ENCODE measurements around the gene MACROD2.
"Not testable (repeated sequence)": the region's sequence is repeated elsewhere in the genome, so short reads cannot be mapped to it uniquely, and the experiment has no call there.

Gene MACROD2

DNA sequence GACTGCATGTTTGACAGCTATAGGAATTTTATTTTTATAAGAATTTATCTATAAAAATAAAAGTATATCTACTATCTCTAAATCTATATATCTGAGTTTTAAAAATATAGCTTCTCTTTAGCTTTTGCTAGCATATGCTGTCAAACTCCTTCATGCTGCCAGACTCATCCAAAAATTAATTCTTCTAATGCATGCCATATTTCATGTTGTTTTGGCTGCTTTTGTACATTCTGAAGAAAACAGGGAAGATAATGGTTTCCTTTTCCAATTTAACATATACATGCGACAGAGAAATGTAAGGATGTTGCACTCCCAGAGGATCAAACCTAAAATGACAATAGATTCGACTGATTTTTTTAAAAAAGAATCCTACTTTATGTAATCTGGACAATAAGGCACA is 919.3 kb downstream of the MACROD2 start:
- DNase-seq (ENCODE audit: low spot score) = no peak

DNA sequence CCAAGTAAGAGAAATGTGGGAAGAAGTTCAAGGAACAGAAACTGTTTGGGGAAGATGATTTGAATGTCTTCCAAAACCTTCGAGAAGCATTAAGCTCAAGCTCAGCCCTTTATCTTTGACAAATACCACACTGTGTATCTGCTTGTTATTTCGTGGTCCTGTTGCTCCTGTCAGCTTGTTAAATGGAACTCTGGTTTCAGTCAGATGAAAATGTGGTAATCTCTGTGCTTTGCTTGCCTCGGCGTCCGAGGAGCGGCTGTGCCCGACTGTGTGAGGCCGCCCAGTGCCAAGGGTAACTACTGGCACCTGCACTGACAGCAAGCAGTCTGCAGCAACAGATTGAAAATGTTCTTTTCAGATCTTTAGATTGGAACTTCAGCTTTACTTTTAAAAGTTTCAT is 920.0 kb downstream of the MACROD2 start:
- no peak for DNase-seq (ENCODE audit: low spot score)

DNA sequence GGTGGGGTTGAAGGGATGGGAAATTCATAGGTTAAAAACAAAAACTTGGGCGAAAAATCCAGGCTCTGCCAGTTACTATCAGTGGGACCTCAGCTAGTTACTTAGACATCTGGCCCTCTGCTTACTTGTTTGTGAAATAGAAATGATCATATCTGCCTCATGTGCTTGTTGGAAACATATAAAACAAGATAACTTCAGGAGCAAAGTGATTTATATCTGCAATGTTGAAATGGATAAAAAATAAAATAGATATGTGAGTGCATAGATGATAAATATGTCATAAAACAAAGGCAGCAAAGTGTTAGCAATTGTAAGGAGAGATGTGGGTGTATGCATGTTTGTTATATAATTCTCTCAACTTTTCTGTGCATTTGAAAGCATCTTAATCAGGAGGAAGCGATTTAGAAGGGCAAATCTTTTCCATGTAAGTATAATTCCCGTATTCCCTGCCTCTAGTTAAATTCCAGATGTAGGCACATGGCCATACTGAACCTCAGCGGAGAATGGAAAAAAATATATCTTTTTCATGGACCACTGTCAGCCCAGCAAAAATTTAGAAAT is 921.1 kb downstream of the MACROD2 start:
- DNase-seq (ENCODE audit: low spot score) = no peak

DNA sequence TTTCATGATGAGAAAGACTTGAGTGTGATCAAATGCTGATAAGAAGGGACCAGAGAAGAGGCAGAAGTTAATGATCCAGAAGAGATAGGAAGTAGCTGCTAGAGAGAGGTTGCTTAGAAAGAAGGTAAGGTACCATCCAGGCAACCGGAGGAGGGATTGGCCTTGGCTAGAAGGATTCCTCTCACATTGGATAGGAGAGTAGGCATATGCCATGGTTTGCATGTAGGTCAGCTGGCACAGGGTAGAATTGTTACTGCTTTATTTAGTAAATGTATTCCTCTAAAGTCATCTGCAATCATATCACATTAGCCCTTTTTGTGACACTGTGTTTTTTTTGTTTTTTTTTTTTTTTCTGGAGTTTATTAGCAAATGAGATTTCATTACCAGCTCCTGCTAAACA is 923.0 kb downstream of the MACROD2 start:
- no peak for DNase-seq (ENCODE audit: low spot score)

DNA sequence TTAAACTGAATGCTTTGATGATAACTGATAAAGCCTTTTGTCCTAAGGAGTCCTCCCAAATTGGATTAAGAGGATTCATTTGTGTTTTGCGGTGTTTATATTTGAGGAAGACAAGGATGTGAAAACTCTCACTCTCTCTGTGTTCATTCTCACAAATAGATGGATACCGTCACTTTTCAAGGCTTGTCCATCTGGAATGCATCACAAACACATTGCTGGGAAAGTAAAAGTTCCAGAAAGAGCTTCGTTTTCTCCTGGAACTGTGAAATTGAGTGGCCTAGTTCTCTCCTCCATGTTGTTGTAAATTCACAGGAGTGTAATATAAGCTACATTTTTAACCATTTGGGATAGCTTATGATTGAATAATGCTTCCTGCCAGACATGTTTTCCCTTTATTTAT is 923.7 kb downstream of the MACROD2 start:
- DNase-seq (ENCODE audit: low spot score) = no peak

DNA sequence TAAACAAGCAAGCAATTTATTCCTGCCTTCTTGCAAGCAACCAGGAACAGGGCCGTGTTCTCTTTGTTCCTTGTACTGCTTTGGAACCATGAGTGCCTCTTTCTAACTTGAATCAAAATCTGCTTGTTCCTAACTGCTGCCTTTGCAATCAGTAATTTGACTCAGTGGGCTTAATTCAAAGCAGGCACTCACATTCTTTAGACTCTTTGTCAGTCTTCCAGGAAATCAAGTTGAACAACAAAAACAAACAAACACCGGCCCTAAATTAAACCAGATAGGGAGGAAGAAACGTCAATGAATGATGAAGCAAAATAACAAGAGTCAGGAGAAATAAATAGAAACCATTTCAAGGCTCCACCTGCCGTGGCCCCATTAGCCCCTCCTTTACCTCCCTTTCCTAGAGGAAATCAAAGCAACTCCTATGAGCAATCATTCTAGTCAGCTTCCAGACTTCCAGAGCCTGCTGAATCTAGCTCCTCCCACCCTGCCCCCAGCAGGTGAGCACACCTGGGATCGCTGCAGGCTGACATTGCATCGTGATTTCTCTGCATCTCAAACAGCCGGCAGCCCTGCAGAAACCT is 924.3 kb downstream of the MACROD2 start:
- no peak for DNase-seq (ENCODE audit: low spot score)

DNA sequence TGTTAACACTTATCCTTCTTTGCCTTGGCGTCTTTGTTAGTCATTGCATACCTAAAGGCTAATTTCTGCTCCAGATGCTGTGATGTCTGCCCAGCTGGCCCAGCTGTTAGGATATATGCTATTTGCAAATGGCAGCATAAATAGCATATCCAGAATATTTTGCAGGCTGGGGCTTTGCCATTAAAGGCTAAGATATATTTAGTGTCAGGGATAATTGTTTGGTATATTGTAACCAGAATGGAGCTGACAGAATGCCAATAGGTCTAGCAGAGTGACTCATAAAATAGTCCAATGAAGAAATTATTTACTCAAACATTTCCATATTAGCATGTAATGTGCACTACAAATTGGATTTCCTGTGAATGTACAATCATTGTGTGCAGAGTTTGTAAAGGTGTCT is 926.2 kb downstream of the MACROD2 start:
- DNase-seq (ENCODE audit: low spot score) = no peak

DNA sequence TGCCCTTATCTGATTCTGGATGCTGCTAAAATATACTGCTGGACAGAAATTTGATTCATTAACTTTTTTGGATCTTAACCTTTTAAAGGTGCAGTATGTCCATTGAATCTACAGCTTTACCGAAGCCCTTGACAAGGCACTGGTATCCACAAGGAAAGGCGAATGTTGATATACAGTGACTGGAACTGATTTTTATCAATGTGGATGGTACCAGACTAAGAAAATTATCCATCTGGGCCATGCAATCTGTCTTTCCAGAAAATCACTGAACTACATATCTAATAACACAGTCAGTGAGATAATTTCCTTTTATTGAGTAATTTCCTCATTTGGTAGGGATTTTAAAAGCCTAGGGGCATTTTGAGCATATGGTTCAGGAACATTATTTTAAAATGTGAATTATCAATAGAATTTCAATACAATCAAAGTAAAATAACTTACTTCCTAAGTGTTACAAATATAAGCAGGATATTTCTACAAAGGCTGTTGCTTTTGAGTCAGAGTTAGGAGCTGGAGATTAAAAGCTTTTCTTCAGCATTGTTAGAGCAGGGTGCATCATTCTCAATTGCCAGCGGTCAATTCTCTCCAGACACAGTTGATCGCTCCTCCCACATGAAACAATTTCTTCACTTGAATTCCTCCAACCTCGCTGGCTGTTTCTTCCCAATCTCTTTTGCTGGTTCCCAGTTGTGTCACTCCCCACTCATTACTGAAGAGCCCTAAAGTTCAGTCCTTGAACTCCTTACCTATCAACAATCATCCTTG is 927.4 kb downstream of the MACROD2 start:
- no peak for DNase-seq (ENCODE audit: low spot score)

DNA sequence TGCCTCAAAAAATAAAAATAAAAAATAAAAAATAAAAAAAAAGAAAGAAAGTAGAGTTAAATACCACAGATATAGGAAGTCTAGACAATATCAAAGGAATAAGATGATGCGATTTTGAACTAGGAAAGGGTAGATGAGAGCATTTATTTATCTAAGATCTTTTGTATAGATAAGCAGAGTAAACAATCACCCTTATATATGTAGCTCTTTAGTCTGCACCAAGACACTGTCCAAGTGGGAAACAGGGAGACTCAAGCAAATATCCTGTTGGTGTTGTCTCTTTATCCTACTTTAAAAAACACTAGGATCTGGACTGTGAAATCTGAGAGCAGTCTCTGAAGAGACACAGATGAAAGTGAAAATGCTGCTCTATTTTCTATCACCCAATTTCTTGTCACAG is 929.1 kb downstream of the MACROD2 start:
- no peak for DNase-seq (ENCODE audit: low spot score)

DNA sequence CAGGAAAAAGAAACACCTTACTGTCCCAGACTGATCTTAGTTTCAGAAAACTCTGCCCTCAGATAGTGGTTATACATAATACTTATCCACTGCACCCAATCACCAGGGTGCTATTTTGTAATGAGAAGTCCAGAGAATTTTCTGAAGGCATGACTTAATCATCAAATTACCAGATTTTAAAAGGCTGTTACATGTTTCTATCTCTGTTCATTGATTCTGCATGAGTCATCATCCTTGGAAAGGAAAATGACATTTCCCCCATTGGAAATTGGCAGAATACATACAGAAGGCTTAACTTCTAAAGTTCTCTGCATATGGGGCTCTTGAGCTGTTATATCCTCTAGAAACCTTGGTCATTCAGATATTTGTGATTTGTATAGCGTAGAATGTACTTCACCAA is 930.0 kb downstream of the MACROD2 start:
- no peak for DNase-seq (ENCODE audit: low spot score)

DNA sequence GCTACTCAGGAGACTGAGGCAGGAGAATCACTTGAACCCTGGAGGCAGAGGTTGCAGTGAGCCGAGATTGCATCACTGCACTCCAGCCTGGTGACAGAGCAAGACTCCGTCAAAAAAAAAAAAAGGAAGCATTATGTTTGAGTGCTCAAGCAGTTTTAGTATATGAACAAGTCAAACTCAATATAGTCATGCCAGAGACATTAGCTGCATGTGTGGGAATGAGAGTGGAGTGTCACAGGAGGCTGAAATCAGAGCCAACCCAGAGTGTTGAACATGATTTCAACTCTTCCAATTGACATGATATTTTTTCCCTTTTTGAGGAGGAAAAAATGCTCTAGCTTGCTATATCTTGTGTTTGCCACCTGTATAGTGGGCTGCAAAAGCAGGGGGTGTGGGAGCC is 931.1 kb downstream of the MACROD2 start:
- DNase-seq (ENCODE audit: low spot score) = not testable (repeated sequence)

DNA sequence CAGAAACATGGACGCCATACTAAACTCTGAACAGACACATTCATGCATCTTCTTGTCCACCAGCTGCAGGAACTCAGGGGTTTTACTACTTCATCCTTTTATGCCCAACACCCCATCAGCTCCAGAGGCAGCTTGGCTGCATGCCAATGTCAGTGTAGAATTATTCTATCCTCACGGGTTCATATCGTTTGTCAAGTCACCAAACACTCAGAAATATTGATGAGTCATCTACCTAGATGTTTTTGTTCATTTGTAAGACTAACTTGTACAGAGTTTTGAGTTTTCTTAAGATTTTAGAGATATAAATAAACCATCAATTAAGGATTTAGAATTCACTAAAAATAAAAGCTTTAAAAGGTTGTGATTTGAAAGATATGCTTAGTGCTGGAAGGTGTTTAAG is 932.8 kb downstream of the MACROD2 start:
- DNase-seq (ENCODE audit: low spot score) = no peak

DNA sequence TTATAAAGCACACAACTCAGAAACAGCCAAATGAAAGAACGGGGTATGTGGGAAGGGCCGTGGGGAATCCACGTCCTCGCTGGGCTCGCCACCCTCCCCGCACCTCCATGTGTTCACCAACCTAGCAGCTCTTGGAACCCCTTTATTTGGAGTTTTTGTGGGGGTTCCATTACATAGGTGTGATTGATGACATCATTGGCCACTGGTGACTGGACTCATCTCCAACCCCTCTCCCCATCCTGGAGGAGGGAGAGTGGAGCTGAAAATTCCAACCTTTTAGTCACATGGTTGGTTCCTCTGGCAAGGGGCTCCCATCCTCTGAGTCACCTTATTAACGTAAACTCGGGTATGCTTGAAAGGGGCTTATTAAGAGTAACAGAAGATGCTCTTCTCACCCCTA is 934.1 kb downstream of the MACROD2 start:
- no peak for DNase-seq (ENCODE audit: low spot score)

DNA sequence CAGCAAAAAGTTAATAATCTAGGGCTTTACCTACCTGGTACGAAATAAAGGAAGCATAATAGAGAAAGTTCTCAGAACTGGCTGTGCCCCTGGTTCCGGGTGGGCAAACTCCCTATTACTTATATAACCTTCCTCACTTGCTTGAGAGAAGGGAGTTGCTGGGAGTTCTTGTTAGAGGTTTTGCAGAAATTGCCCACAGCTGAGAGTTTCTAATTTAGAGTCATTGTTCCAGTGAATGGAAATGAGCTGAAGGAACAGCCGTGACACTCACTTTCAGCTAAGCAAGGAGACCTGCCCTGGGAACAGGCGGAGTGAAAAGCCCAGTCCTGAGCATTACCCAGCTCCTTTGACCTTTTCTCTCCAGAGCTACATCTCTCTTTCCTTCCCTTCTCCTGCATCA is 936.7 kb downstream of the MACROD2 start:
- no peak for DNase-seq (ENCODE audit: low spot score)

DNA sequence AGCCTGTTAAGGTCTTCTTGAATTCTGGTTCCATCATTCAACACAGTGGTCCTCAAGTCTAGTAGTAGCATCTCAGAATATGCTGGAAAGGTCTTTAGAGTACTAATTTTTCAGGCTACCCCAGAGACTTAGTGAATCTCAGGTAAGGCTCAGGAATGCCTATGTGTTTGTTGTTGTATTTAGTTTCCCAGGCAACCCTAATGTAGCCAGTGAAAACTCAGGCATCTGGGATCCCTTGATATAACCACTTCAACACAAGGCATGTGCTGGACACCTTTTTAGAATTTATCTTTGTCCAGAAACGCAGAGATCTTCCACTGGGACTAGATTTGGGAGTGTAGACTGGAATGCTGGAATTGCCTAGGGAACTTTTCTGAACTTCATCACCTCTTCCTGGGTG is 940.0 kb downstream of the MACROD2 start:
- no peak for DNase-seq (ENCODE audit: low spot score)

DNA sequence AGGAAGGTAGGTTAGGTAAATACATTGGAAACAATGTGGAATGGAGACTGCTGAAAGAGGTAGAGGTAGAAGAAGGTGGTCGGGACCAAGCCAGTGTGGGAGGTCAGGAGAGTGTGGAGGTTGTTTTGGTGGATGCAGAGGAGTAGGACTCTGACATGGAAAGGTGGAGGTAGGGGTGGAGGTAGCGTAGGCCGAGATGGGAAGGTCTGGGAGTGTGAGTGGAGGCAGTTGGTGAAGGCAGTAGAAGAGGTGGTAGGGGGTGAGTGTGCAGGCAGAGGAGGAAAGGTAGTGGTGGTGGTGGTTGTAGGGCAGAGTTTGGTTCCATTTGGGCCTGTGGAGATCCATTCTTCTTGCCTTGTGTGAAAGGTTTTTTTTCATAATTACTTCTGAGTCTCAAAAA is 941.7 kb downstream of the MACROD2 start:
- DNase-seq (ENCODE audit: low spot score) = no peak

DNA sequence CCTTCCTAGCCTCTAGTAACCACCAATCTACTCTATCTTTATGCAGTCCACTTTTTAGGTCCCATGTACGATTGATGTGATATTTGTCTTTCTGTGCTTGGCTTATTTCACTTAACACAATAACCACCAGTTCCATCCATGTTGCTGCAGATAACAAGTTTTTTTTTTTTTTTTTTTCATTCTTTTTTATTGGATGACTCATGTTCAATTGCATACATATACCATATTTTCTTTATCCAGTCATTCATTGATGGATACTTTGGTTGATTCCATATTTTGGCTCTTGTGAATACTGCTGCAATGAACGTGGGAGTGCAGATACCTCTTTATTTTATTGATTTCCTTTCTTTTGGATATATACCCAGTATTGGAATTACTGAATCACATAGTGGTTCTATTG is 942.5 kb downstream of the MACROD2 start:
- DNase-seq (ENCODE audit: low spot score) = no peak

DNA sequence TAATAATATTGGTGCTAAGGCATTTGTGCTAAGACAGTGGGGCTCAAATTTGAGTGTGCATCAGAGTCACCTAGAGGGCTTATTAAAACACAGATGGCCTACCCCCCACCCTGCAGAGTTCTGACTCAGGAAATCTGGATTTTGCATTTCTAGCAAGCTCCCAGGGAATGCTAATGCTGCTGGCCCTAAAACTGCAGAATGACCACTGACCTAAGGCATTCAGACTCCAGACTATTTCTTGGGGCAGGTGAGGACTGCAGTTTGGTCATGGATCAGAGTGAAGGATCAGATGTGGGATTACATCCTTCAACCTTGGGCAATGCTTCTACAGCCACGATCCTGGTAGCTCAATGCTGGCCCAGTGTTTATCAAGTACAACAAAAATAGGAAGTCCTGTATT is 952.2 kb downstream of the MACROD2 start:
- DNase-seq (ENCODE audit: low spot score) = no peak

DNA sequence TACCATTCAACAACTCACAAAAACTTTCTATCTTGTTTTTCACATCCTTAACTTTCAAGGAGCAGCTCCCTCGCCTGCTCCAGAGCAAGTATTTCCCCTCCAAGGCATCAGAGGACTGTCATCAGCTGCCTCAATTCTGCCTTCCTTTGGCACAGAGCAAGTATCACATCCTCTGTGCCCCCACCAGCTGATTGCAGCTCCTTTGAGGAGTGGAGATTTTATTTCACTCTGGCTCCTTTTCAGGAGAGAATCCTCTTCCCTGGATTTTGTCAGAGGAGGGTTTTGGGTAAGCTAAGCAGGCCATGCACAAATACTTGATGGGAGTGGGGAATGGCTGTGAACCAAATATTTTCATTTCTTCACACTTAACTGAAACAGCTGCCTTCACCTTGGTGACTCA is 952.6 kb downstream of the MACROD2 start:
- no peak for DNase-seq (ENCODE audit: low spot score)

DNA sequence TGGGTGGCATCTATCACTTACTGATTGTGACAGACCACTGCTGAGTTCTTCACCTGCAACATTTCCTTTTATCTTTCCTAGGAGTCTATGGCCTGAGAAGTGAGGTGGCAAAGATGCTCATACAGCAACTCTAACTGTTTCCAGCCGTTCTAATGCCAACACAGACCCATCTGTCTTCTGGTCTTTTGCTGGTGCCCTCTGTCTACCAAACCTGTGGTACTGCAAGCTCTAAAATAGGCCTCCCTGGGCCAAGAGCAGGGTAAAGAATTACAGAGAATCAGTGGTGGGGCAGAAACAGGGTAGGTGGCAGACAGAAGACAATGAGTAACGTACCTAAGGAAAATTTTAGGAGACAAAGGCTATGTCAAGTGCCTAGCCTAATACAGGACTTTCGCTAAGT is 953.1 kb downstream of the MACROD2 start:
- DNase-seq (ENCODE audit: low spot score) = no peak

DNA sequence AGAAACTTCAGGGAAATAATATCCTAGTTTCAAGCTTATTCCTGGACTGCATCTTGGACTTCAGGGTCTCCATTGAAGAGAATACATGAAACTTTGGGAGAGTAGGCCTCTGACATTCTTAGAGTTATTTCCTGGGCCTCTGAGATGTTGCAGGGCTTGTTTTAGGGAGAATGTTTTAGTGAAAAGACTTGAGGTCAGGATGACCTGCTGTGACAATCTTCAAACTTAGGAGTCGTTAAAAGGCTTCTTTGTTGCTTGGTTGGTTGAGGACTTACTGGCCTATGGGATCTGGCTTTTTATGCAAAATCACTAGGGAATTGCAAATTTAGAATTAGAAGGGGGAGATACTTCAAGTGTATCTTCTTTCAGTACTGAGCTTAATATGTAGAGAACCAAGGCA is 955.3 kb downstream of the MACROD2 start:
- DNase-seq (ENCODE audit: low spot score) = no peak

DNA sequence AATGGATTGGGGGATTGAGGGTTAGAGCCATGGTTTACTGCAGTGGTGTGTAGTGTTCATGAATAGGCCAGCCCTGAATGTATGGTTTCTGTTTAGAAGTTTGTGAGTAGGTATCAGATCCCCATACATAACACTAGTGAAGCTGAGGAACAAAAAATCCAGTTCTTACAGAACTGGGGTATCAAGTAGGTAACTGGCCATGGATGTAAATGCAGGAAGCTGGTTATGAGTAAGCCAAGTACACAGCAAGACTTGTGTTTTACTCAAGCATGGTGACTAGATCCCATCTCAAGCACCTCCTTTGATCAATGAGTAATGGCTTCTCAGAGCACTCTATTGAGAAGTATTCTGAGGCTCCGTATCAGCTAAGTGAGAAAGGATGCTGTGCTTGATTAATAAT is 955.8 kb downstream of the MACROD2 start:
- no peak for DNase-seq (ENCODE audit: low spot score)

DNA sequence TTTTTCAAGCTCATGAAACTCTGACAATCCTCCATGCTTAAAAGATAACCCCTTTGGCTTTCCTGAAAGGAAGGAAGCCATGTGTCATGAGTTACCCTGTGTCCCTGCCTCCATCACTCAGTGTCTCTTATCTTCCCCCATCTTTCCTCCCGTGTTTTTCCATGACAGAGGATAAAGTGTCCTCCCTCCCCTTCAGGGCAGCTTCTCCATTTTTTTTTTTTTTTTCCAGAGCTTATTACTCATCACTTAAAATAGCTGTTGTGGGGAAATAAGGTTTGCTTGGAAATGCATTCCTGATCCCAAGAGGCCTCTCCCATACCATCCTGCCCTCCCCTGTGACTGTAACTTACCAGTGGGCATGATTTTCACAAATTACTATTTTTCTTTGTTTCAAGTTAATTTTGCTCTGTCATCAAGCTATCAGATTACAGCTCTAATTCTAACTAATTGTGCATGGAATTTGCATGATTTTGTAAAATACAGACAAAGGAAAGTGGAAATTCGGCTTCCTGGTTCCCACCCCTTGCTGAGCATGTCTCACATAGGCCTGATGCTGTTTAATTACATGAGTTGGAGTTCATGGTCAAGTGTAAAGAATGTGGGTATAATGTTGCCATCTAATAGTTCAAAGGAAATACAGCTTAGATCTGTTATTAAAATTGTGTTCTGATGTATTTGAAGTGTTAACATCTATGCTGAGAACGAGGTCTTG is 956.5 kb downstream of the MACROD2 start:
- no peak for DNase-seq (ENCODE audit: low spot score)
